CD4-positive, alpha-beta T cell (primary cell): ENCODE results near the gene SH3RF2. TPM values are rescaled to one million over a fixed set of nuclear protein-coding genes. Genes with fewer than 3 reads are reported as not detected.
A peak's percentile ranks its signal among the peaks of the same experiment; 100 is the strongest.

Experiments
- ATAC-seq: fragments of 200-7000 bp; cut with Tn5 transposase; one replicate; pipeline ENCODE4 v1.10.0; 2022; ENCODE audit warnings: mild to moderate bottlenecking; ENCODE audit not compliant: poor library complexity
- CTCF ChIA-PET: fragments of 350-600 bp; sonication (Branson Sonifier 250); formaldehyde crosslinking; loops from one replicate; lab custom pipeline; 2021; ENCODE audit warnings: antibody characterized with exemption, inconsistent platforms; lab: Charles Lee
- POLR2A ChIA-PET: fragments of 350-600 bp; sonication (Branson Sonifier 250); formaldehyde crosslinking; loops from one replicate; lab custom pipeline; 2021; ENCODE audit warnings: antibody characterized with exemption, inconsistent platforms; lab: Charles Lee
- DNase-seq, 14 experiments: peaks; one replicate each; pipeline ENCODE4 v3.0.0-alpha.2; 2013 to 2020; ENCODE audit warnings: mixed read lengths in 2 of 14
- H3K27ac ChIP-seq, 2 donors: one replicate each; pipeline versions ENCODE4 v1.5.1 to v1.7.0; 2013; ENCODE audit warnings: low read length in 2 of 2, low read depth in 1 of 2, mild to moderate bottlenecking in 1 of 2
- H3K27me3 ChIP-seq, 2 experiments: 1 replicate in 1 of 2; 2 replicates in 1 of 2; pipeline versions ENCODE4 v1.6.1 to v1.7.0; 2013; ENCODE audit warnings: low read length in 2 of 2, control low read depth in 1 of 2, mild to moderate bottlenecking in 1 of 2, moderate library complexity in 1 of 2; ENCODE audit not compliant: insufficient read depth in 2 of 2, control insufficient read depth in 1 of 2
- H3K36me3 ChIP-seq: one replicate; pipeline ENCODE4 v1.6.1; 2013; ENCODE audit warnings: low read length, control low read depth; ENCODE audit not compliant: insufficient read depth
- H3K4me1 ChIP-seq: one replicate; pipeline ENCODE4 v1.6.1; 2013; ENCODE audit warnings: low read length, control low read depth; ENCODE audit not compliant: insufficient read depth
- H3K4me3 ChIP-seq: one replicate; pipeline ENCODE4 v1.5.1; 2013; ENCODE audit warnings: mild to moderate bottlenecking, low read length, moderate library complexity
- H3K9me3 ChIP-seq, 2 experiments: 1 replicate in 1 of 2; 2 replicates in 1 of 2; pipeline versions ENCODE4 v1.6.1 to v1.7.0; 2013; ENCODE audit warnings: low read length in 2 of 2, mild to moderate bottlenecking in 2 of 2, control low read depth in 1 of 2, moderate library complexity in 1 of 2; ENCODE audit not compliant: control insufficient read depth in 1 of 2, insufficient read depth in 1 of 2
- H3K27ac Mint-ChIP-seq: one replicate; pipeline ENCODE4 v1.8.0; 2020; ENCODE audit warnings: mixed read lengths
- H3K27me3 Mint-ChIP-seq: one replicate; pipeline ENCODE4 v1.8.0; 2021; ENCODE audit warnings: mixed read lengths
- H3K36me3 Mint-ChIP-seq: one replicate; pipeline ENCODE4 v1.8.0; 2021; ENCODE audit warnings: low read depth, mixed read lengths
- H3K4me1 Mint-ChIP-seq: one replicate; pipeline ENCODE4 v1.8.0; 2021; ENCODE audit warnings: low read depth, mixed read lengths
- H3K4me3 Mint-ChIP-seq: one replicate; pipeline ENCODE4 v1.8.0; 2020; ENCODE audit warnings: mild to moderate bottlenecking, mixed read lengths
- H3K9me3 Mint-ChIP-seq: one replicate; pipeline ENCODE4 v1.8.0; 2020; ENCODE audit warnings: mixed read lengths
- CTCF ChIP-seq: fragments of 200-600 bp; IDR thresholded peaks from one replicate; pipeline ENCODE4 v1.8.0; 2022; ENCODE audit warnings: antibody characterized with exemption, mild to moderate bottlenecking
- intact Hi-C, 2 experiments: fragments of 100-400 bp; cut with DNase I in 1 of 2; cut with micrococcal nuclease in 1 of 2; formaldehyde crosslinking; loops; one replicate each; pipeline versions ENCODE4 v1.15.1 to v1.9.0; 2023 to 2025; cut with DNase I, micrococcal nuclease
- polyA plus RNA-seq, 2 donors: library from polyadenylated mRNA; unstranded; fragments of 120-200 nt; gene quantifications; one replicate each; pipeline ENCODE4 v1.2.1, GENCODE V29; 2013
- total RNA-seq, 174 experiments: library from RNA in 2 of 174; stranded (reverse) in 2 of 174; gene quantifications; one replicate each; pipeline ENCODE4 v1.2.3 and lab custom pipeline; 2021 to 2026

Gene SH3RF2, protein sequence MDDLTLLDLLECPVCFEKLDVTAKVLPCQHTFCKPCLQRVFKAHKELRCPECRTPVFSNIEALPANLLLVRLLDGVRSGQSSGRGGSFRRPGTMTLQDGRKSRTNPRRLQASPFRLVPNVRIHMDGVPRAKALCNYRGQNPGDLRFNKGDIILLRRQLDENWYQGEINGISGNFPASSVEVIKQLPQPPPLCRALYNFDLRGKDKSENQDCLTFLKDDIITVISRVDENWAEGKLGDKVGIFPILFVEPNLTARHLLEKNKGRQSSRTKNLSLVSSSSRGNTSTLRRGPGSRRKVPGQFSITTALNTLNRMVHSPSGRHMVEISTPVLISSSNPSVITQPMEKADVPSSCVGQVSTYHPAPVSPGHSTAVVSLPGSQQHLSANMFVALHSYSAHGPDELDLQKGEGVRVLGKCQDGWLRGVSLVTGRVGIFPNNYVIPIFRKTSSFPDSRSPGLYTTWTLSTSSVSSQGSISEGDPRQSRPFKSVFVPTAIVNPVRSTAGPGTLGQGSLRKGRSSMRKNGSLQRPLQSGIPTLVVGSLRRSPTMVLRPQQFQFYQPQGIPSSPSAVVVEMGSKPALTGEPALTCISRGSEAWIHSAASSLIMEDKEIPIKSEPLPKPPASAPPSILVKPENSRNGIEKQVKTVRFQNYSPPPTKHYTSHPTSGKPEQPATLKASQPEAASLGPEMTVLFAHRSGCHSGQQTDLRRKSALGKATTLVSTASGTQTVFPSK
- total RNA-seq (under 1 TPM; 0.11 to 0.42 TPM), total RNA-seq (lab: John Stamatoyannopoulos, UW) (0 to 1.4 (median 0.20) reads per million in 172 experiments)
- polyA plus RNA-seq (2013, experiment 1 of 2), result 0.19 TPM
- polyA plus RNA-seq (2013, experiment 2 of 2), result 0.20 TPM

GRCh38 chr5:145936401-145937131 is at the start of gene SH3RF2:
Gene SH3RF2 (plus strand): TSS chr5:145936578. CDS start chr5:145937929, 1,351 bp downstream.
- Histone ChIP-seq H3K27ac (no peak within 1 kb of the TSS), H3K4me1 (peaks cover 2% of the 10 kb centered on the region), H3K36me3 (no peaks in the 10 kb centered on the region), H3K4me3 (peak within 1 kb of the TSS; percentile 33), H3K9me3 (peaks cover 0 to 11% of the 10 kb centered on the region in 2 experiments), H3K27me3 (peaks cover 0 to 5% of the 10 kb centered on the region in 2 experiments)
- ChIA-PET POLR2A (no interaction called here), CTCF (interaction anchor here (1.3 kb wide), 1 partner anchor 10 kb away, joined by 3 read pairs; no protein-coding TSS in a partner anchor)
- Mint-ChIP-seq H3K36me3 (no peaks in the 10 kb centered on the region), H3K4me3 (peak within 1 kb of the TSS; percentile 40), H3K9me3 (no peaks in the 10 kb centered on the region), H3K4me1 (peaks cover 10% of the 10 kb centered on the region), H3K27ac (no peak within 1 kb of the TSS), H3K27me3 (peaks cover 34% of the 10 kb centered on the region)
- intact Hi-C loops, result no loop called here
- DNase-seq (peak in 3 of 14 experiments; percentile 2 to 26 (median 7)), ATAC-seq (peak; percentile 26)
- TF ChIP-seq CTCF, result no peak

DNA sequence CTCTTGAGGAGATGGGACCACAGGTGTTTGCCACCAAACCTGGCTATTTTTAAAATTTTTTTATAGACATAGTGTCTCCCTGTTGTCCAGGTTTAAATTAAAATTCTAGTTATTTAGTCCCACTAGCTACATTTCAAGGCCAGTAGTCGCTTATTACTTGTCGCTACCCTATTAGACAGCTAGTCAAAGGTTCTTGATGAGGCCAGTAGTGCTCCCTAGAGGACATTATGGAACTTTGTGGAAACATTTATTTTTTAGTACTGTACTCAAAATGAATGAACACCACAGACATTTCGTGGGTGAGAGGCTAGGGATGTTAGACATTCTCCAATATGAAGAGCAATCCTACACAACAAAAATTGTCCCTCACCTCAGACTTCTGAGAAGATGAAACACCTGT is 49.2 kb upstream of the SH3RF2 start:
- Mint-ChIP-seq H3K4me1 (no peaks in the 10 kb centered on the region), H3K36me3 (no peaks in the 10 kb centered on the region), H3K4me3 (no peak overlapping the region), H3K9me3 (peaks cover 5% of the 10 kb centered on the region), H3K27ac (no peak overlapping the region), H3K27me3 (peaks cover 10% of the 10 kb centered on the region)
- intact Hi-C loops, result no loop called here
- POLR2A ChIA-PET, result no interaction called here
- TF ChIP-seq CTCF, result no peak
- Histone ChIP-seq H3K4me1 (no peaks in the 10 kb centered on the region), H3K36me3 (no peaks in the 10 kb centered on the region), H3K27me3 (peaks cover 0 to 9% of the 10 kb centered on the region in 2 experiments), H3K4me3 (no peak overlapping the region), H3K27ac (no peak overlapping the region), H3K9me3 (peaks cover 8 to 12% of the 10 kb centered on the region in 2 experiments)
- DNase-seq, result no peak
- ATAC-seq, result no peak
- CTCF ChIA-PET, result interaction anchor here (1.7 kb wide), 1 partner anchor 9 kb away, joined by 3 read pairs; no protein-coding TSS in a partner anchor

- H3K9me3 Mint-ChIP-seq, result peaks cover 3% of the 10 kb centered on the region
- TF ChIP-seq CTCF, result no peak
- H3K27me3 Mint-ChIP-seq, result peaks cover 7% of the 10 kb centered on the region
- CTCF ChIA-PET, result interaction anchor here (1.7 kb wide), 1 partner anchor 10 kb away, joined by 3 read pairs; no protein-coding TSS in a partner anchor
- no peak overlapping the region for H3K4me3 Mint-ChIP-seq
- DNase-seq, result no peak
- ATAC-seq, result no peak
- Histone ChIP-seq H3K4me3 (no peak overlapping the region), H3K36me3 (no peaks in the 10 kb centered on the region), H3K4me1 (no peaks in the 10 kb centered on the region), H3K27ac (no peak overlapping the region), H3K9me3 (peaks cover 8 to 12% of the 10 kb centered on the region in 2 experiments), H3K27me3 (peaks cover 0 to 9% of the 10 kb centered on the region in 2 experiments)
- H3K4me1 Mint-ChIP-seq, result no peaks in the 10 kb centered on the region
- POLR2A ChIA-PET, result no interaction called here
- intact Hi-C loops, result no loop called here
- no peaks in the 10 kb centered on the region for H3K36me3 Mint-ChIP-seq
- no peak overlapping the region for H3K27ac Mint-ChIP-seq
Measured at GRCh38 chr5:145887976-145888574, 48.3 kb upstream of the SH3RF2 start.
